Measurements from ENCODE around the gene LRRFIP1. TPM values are rescaled to one million over a fixed set of nuclear protein-coding genes. Genes with fewer than 3 reads are reported as not detected.

Gene LRRFIP1
- total and polyA plus RNA-seq, 9 of the 15 experiments (the other 6 are each of a cell fraction or from before 2014, with no cell fraction given), result 13.1 to 45.2 (median 31.3) TPM

- H3K4me3 ChIP-seq, result no peak overlapping the region
- no peak overlapping the region for H3K4me2 ChIP-seq (ENCODE audit: insufficient read depth, low read length)
- TF ChIP-seq MTA2 (IDR thresholded peaks at IDR 0.05; ENCODE audit: low read depth), result no peak
- TF ChIP-seq HNRNPL (IDR thresholded peaks at IDR 0.05; ENCODE audit: low read depth, low read length), result no peak
- TF ChIP-seq POLR2AphosphoS2 (IDR thresholded peaks at IDR 0.05; ENCODE audit: low read length), result no peak
- no peak for TF ChIP-seq JUND (IDR thresholded peaks at IDR 0.05; ENCODE audit: borderline replicate concordance, low read depth, low read length)
- no peak for TF ChIP-seq JUND (tag; IDR thresholded peaks at IDR 0.05; ENCODE audit: borderline replicate concordance, low read depth, low read length)
- no peak for TF ChIP-seq ETV6 (IDR thresholded peaks at IDR 0.05; ENCODE audit: borderline replicate concordance in 1 of 2, low read depth in 2 of 2, low read length in 1 of 2)
- TF ChIP-seq ETV6 (CRISPR knock-in tag; IDR thresholded peaks at IDR 0.05; ENCODE audit: borderline replicate concordance), result no peak
- TF ChIP-seq IRF2 (CRISPR knock-in tag; IDR thresholded peaks at IDR 0.05), result no peak
- no peak for TF ChIP-seq ZNF324 (CRISPR knock-in tag; IDR thresholded peaks at IDR 0.05)
- no peak for TF ChIP-seq HOXB6 (CRISPR knock-in tag; IDR thresholded peaks at IDR 0.05; ENCODE audit: borderline replicate concordance)
- H4K20me1 ChIP-seq (replicated peaks; ENCODE audit: control insufficient read depth, insufficient read depth, low read length), result no peaks in the 10 kb centered on the region
- H3K4me1 ChIP-seq (replicated peaks in 1 of 2; ENCODE audit: control insufficient read depth in 2 of 2, insufficient read depth in 2 of 2, low read length in 2 of 2), result no peaks in the 10 kb centered on the region
- H2AFZ ChIP-seq (ENCODE audit: low read depth, low read length), result no peak overlapping the region
- H3K9me1 ChIP-seq (ENCODE audit: control insufficient read depth, insufficient read depth, low read length), result no peaks in the 10 kb centered on the region
- no peaks in the 10 kb centered on the region for H3K36me3 ChIP-seq (ENCODE audit: control insufficient read depth, insufficient read depth, low read length)
- H3K9me3 ChIP-seq (replicated peaks; ENCODE audit: control insufficient read depth, insufficient read depth, low read depth, low read length), result no peaks in the 10 kb centered on the region
- no peak for ATAC-seq
- no peak overlapping the region for H3K9ac ChIP-seq (ENCODE audit: insufficient read depth in 1 of 2, low read depth in 2 of 2, low read length in 2 of 2)
- FAIRE-seq, result no peak
- POLR2A ChIA-PET, result interaction anchor here (1.6 kb wide), 1 partner anchor 9 kb away, joined by 4 read pairs; no protein-coding TSS in a partner anchor
- H3K27me3 ChIP-seq (ENCODE audit: control insufficient read depth in 2 of 2, insufficient read depth in 2 of 2, low read length in 2 of 2), result peaks cover 11 to 45% of the 10 kb centered on the region in 2 experiments; a peak in 3 of 5 replicates
- no peak overlapping the region for H3K27ac ChIP-seq (ENCODE audit: extremely low read depth, low read depth, low read length)
- BruUV-seq (replicated peaks), result no TSS peak
- in situ Hi-C loops (cut with MboI) (no loop called here), intact Hi-C loops (cut with micrococcal nuclease) (no loop called here)
- CTCF ChIA-PET (ENCODE audit: low intra/inter-chr PET ratio), result no interaction called here
- 1% methylated on average over 10 of the region's 12 CpGs for WGBS (ENCODE audit: insufficient coverage, low coverage, missing lambda C conversion rate)
- DNase-seq (ENCODE audit: extremely low read depth in 1 of 4, low spot score in 3 of 4), result no peak
- H3K79me2 ChIP-seq (ENCODE audit: control insufficient read depth, insufficient read depth, low read length), result no peaks in the 10 kb centered on the region
These were observed 13.2 kb downstream of the LRRFIP1 start for GRCh38 chr2:237640493-237640998.

Measured in K562 (cell line).